Measurements from ENCODE around the gene CLSTN2. TPM values are rescaled to one million over a fixed set of nuclear protein-coding genes. Genes with fewer than 3 reads are reported as not detected.

Gene CLSTN2
- total and polyA plus RNA-seq, 2 of the 8 experiments (the other 6 are each of a cell fraction or from before 2014, with no cell fraction given) = 0.39 to 0.52 TPM

DNA sequence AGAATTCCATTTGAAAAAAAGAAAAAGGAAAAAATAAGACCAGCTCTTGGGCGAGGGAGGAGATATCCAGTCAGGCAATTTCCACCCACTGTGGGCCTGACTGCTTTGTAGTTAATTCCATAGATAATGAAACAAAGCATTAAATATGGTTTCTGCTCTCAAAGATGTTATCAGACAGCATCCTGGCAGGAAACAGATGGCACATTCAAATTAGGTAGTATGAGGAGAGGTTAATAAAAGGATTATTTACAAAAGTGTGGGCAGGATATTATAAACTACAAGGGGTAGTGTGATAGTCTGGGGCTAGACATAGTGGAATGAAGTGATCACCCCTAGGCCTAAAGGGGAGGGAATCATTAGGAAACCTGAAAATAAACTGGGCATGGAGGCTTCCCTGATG lies 193.2 kb downstream of the CLSTN2 start:
- no peaks in the 10 kb centered on the region; a peak in 1 of 7 replicates for H3K4me1 ChIP-seq (replicated peaks in 1 of 4; ENCODE audit: control insufficient read depth in 3 of 4, insufficient read depth in 4 of 4, low read length in 3 of 4)
- H2BK15ac ChIP-seq (ENCODE audit: low read length) = no peak overlapping the region
- H2AFZ ChIP-seq (ENCODE audit: low read length) = peak overlapping the region; percentile 47; the same call in 1 of the 2 replicates
- H3K36me3 ChIP-seq (ENCODE audit: control insufficient read depth in 2 of 4, insufficient read depth in 4 of 4, low read length in 3 of 4) = no peaks in the 10 kb centered on the region
- no peak overlapping the region for H3K4me3 ChIP-seq (ENCODE audit: extremely low read depth in 1 of 4, insufficient read depth in 2 of 4, low read depth in 3 of 4, low read length in 4 of 4)
- H3K4ac ChIP-seq (replicated peaks; ENCODE audit: insufficient read length, low read depth, low read length) = no peak overlapping the region
- no peaks in the 10 kb centered on the region for H3K79me1 ChIP-seq (ENCODE audit: low read depth, low read length)
- CTCF ChIA-PET (ENCODE audit: partially characterized antibody) = interaction anchor here (0.6 to 3.7 kb wide), 48 partner anchors 8 to 716 kb away, joined by 3 to 29 read pairs (median 4); no protein-coding TSS in a partner anchor
- H4K20me1 ChIP-seq (replicated peaks in 1 of 2; ENCODE audit: control insufficient read depth in 1 of 2, insufficient read depth in 2 of 2, low read length in 2 of 2) = no peaks in the 10 kb centered on the region
- H4K91ac ChIP-seq (replicated peaks; ENCODE audit: insufficient read length, low read length) = no peak overlapping the region
- no peak overlapping the region for H4K5ac ChIP-seq (ENCODE audit: insufficient read length, low read depth, low read length)
- DNase-seq (ENCODE audit: low read depth in 1 of 2, low spot score in 2 of 2) (no peak), FAIRE-seq (no peak)
- H4K8ac ChIP-seq (ENCODE audit: extremely low read depth, insufficient read depth, low read length) = no peak overlapping the region
- H3K23me2 ChIP-seq (ENCODE audit: low read depth, low read length) = no peaks in the 10 kb centered on the region; the same call in 1 of the 2 replicates
- H3K23ac ChIP-seq (ENCODE audit: insufficient read length) = no peak overlapping the region
- TF ChIP-seq TEAD4 (IDR thresholded peaks at IDR 0.05; ENCODE audit: low read depth, low read length) (no peak), EGR1 (IDR thresholded peaks at IDR 0.05; ENCODE audit: borderline replicate concordance, low read depth, low read length) (no peak), SP4 (IDR thresholded peaks at IDR 0.05; ENCODE audit: low read length) (no peak), RXRA (IDR thresholded peaks at IDR 0.05; ENCODE audit: insufficient read depth, low read depth, low read length) (no peak), MAFK (IDR thresholded peaks at IDR 0.05; ENCODE audit: low read depth, low read length) (no peak)
- H3K9me3 ChIP-seq (ENCODE audit: insufficient read depth in 2 of 2, low read depth in 1 of 2, low read length in 1 of 2) = no peaks in the 10 kb centered on the region
- H3K4me2 ChIP-seq (ENCODE audit: insufficient read depth in 1 of 2, low read depth in 2 of 2, low read length in 2 of 2) = no peak overlapping the region
- no peak overlapping the region for H2BK5ac ChIP-seq (ENCODE audit: low read depth, low read length)
- WGBS, 2 experiments (ENCODE audit: extremely low coverage in 1 of 2, insufficient coverage in 1 of 2, insufficient read length in 1 of 2, insufficient replicate concordance in 2 of 2, low coverage in 1 of 2, low lambda C conversion rate in 2 of 2, missing lambda C conversion rate in 1 of 2) = 83% methylated on average over 1 of the region's 1 CpG; no CpG with 5 or more reads in 1 of the 2 experiments
- no peak overlapping the region for H2AK5ac ChIP-seq (ENCODE audit: low read depth, low read length)
- no peak overlapping the region for H3K27ac ChIP-seq (ENCODE audit: low read depth, low read length)
- H3K18ac ChIP-seq (ENCODE audit: extremely low read depth, low read length) = no peak overlapping the region
- no peaks in the 10 kb centered on the region for H3K79me2 ChIP-seq (ENCODE audit: control insufficient read depth in 1 of 2, insufficient read depth in 2 of 2, low read length in 2 of 2)
- no peaks in the 10 kb centered on the region for H3K27me3 ChIP-seq (replicated peaks in 1 of 4; ENCODE audit: control insufficient read depth in 3 of 4, extremely low read depth in 1 of 4, insufficient read depth in 3 of 4, low read length in 3 of 4)
- H2BK120ac ChIP-seq (replicated peaks; ENCODE audit: low read depth, low read length) = no peak overlapping the region
- POLR2A ChIA-PET (ENCODE audit: partially characterized antibody) = interaction anchor here (1.4 kb wide), 1 partner anchor 25 kb away, joined by 3 read pairs; no protein-coding TSS in a partner anchor
- no peak overlapping the region for H3K14ac ChIP-seq (ENCODE audit: insufficient read length)
- no peak overlapping the region for H2BK20ac ChIP-seq (ENCODE audit: low read length)
- no peak overlapping the region; the same call in 1 of the 2 replicates for H2BK12ac ChIP-seq (ENCODE audit: low read depth, low read length)
- H3K9ac ChIP-seq (replicated peaks in 1 of 4; ENCODE audit: extremely low read depth in 1 of 4, low read depth in 3 of 4, low read length in 3 of 4) = no peak overlapping the region
- H3K56ac ChIP-seq (replicated peaks; ENCODE audit: insufficient read length, low read depth, low read length) = no peak overlapping the region

Data from H1 (cell line).